ENCODE data around the gene ANK2. TPM values are rescaled to one million over a fixed set of nuclear protein-coding genes. Genes with fewer than 3 reads are reported as not detected.
"Not testable (repeated sequence)": the region's sequence is repeated elsewhere in the genome, so short reads cannot be mapped to it uniquely, and the experiment has no call there.

ANK2 gene
- total RNA-seq, 1 donor from 2014 or later = 1,513 TPM

DNA sequence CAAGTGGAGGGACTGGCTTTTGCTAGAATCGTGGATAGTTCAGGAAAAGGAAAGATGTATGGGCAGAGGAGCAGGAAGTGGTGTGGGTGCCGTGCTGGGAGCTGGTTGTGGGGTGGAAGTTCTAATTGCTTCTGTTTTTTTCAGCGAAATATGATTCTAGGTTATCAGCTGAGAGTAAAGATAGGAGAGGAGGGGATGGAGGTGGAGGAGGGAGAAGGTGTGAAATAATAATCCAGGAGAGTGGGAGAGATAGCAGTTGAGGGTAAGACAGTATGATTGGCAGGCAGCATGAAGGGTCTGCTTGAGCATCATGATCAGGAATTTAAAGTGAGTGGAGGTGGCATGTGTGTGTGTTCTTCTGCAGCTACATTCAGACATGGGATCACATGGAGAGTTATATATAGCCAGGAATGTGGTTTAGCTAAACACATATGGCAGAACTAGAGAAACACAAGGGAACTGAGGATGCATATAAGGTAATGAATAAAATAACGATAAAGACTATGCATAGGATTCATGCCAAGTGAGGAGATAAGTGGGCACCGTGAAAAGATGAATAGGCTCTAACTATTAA, 133.7 kb downstream of the ANK2 start:
- peaks cover 20% of the 10 kb centered on the region for H3K4me1 Mint-ChIP-seq (ENCODE audit: low read depth, unreplicated experiment)
- H3K4me3 Mint-ChIP-seq (ENCODE audit: unreplicated experiment) = no peak overlapping the region
- H3K27ac Mint-ChIP-seq (ENCODE audit: unreplicated experiment) = no peak overlapping the region
- no peaks in the 10 kb centered on the region for H3K36me3 Mint-ChIP-seq (ENCODE audit: unreplicated experiment)
- TF ChIP-seq, protein P1, sequence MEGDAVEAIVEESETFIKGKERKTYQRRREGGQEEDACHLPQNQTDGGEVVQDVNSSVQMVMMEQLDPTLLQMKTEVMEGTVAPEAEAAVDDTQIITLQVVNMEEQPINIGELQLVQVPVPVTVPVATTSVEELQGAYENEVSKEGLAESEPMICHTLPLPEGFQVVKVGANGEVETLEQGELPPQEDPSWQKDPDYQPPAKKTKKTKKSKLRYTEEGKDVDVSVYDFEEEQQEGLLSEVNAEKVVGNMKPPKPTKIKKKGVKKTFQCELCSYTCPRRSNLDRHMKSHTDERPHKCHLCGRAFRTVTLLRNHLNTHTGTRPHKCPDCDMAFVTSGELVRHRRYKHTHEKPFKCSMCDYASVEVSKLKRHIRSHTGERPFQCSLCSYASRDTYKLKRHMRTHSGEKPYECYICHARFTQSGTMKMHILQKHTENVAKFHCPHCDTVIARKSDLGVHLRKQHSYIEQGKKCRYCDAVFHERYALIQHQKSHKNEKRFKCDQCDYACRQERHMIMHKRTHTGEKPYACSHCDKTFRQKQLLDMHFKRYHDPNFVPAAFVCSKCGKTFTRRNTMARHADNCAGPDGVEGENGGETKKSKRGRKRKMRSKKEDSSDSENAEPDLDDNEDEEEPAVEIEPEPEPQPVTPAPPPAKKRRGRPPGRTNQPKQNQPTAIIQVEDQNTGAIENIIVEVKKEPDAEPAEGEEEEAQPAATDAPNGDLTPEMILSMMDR (IDR thresholded peaks at IDR 0.05; ENCODE audit: partially characterized antibody, unreplicated experiment) = no peak
- no peak for DNase-seq
- peaks cover 8% of the 10 kb centered on the region for H3K9me3 Mint-ChIP-seq (ENCODE audit: unreplicated experiment)
- H3K27me3 Mint-ChIP-seq (ENCODE audit: unreplicated experiment) = peaks cover 4% of the 10 kb centered on the region

DNA sequence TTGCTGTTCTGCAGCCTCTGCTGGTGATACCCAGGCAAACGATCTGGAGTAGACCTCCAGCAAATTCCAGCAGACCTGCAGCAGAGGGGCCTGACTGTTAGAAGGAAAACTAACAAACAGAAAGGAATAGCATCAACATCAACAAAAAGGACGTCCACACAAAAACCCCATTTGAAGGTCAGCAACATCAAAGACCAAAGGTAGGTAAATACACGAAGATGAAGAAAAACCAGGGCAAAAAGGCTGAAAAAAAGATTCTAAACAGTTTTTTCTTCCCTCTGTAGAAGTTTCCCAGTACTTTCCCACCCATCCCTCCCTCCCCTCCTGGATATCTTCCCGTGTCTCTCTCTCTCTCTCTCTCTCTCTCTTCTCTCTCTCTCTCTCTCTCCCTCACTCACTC, 136.8 kb downstream of the ANK2 start:
- peak overlapping the region; percentile 29 for H3K27ac Mint-ChIP-seq (ENCODE audit: unreplicated experiment)
- H3K9me3 Mint-ChIP-seq (ENCODE audit: unreplicated experiment); H3K27me3 Mint-ChIP-seq (ENCODE audit: unreplicated experiment); H3K4me3 Mint-ChIP-seq (ENCODE audit: unreplicated experiment); H3K36me3 Mint-ChIP-seq (ENCODE audit: unreplicated experiment); DNase-seq: not testable (repeated sequence)
- peaks cover 22% of the 10 kb centered on the region for H3K4me1 Mint-ChIP-seq (ENCODE audit: low read depth, unreplicated experiment)

DNA sequence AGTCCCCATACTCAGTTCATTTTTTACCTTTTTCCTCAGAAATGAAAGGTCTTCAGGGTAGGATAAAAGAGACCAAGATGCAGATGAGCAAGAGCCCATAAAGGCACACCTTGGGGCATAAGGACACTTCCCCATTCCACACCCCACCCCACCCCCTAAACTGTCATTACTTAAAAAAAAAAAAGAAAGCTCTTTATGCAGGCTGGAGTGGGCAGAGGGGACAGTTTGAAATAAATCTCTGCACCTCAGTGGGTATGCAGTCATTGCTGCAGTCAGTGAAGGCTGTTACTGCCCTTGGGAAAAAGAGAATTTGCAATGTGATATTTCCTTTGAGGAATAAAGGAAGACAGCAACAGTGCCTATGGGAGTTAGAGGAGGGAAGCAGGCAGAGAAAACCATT, 137.5 kb downstream of the ANK2 start:
- H3K27me3 Mint-ChIP-seq (ENCODE audit: unreplicated experiment) = peaks cover 5% of the 10 kb centered on the region
- no peaks in the 10 kb centered on the region for H3K36me3 Mint-ChIP-seq (ENCODE audit: unreplicated experiment)
- no peak for DNase-seq
- H3K4me3 Mint-ChIP-seq (ENCODE audit: unreplicated experiment) = peak overlapping the region; percentile 50
- H3K27ac Mint-ChIP-seq (ENCODE audit: unreplicated experiment) = peak overlapping the region; percentile 60
- H3K9me3 Mint-ChIP-seq (ENCODE audit: unreplicated experiment) = peaks cover 8% of the 10 kb centered on the region
- TF ChIP-seq, protein P1 (IDR thresholded peaks at IDR 0.05; ENCODE audit: partially characterized antibody, unreplicated experiment) = no peak
- H3K4me1 Mint-ChIP-seq (ENCODE audit: low read depth, unreplicated experiment) = peaks cover 22% of the 10 kb centered on the region

DNA sequence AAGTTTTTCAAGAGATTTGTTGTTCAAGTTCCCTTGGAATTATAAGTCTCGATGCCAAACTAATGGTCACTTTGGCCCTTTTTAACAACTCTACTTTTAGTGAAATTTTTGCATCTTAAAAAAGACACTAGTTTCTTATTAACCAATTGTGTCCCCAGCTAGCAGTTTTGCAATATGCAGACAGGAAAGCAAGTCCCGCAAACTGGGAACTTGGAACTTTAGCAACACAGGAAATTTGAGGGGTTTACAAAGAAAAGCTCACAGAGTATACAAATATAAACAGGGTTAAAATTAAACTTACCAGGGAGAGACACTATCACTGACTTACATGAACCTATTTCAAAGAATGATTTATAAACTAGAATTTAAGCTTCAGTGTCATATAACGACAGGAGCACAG, 137.9 kb downstream of the ANK2 start:
- no peak overlapping the region for H3K4me3 Mint-ChIP-seq (ENCODE audit: unreplicated experiment)
- H3K27ac Mint-ChIP-seq (ENCODE audit: unreplicated experiment) = no peak overlapping the region
- TF ChIP-seq, protein P1 (IDR thresholded peaks at IDR 0.05; ENCODE audit: partially characterized antibody, unreplicated experiment) = no peak
- peaks cover 5% of the 10 kb centered on the region for H3K27me3 Mint-ChIP-seq (ENCODE audit: unreplicated experiment)
- peaks cover 8% of the 10 kb centered on the region for H3K9me3 Mint-ChIP-seq (ENCODE audit: unreplicated experiment)
- no peak for DNase-seq
- no peaks in the 10 kb centered on the region for H3K36me3 Mint-ChIP-seq (ENCODE audit: unreplicated experiment)
- H3K4me1 Mint-ChIP-seq (ENCODE audit: low read depth, unreplicated experiment) = peaks cover 22% of the 10 kb centered on the region

DNA sequence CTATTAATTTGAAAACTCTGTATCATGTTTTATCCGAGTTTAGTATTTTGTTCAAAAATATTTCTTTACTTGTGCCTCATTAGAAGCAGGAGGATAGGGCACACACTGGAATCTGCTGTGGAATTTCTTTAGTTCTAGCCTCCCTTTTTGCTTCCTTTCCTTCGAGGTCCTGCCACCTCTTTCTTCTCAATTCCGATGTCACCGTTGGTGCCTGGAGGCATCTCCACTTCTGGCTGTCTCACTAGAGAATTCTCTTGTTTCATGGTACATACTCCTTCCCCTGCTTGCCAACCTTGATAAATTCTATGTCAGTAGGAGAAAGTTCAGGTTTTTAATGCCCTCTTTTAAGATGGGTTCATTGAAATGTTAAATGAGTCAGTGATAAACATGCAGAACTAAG, 140.1 kb downstream of the ANK2 start:
- TF ChIP-seq, protein P1 (IDR thresholded peaks at IDR 0.05; ENCODE audit: partially characterized antibody, unreplicated experiment) = no peak
- H3K4me1 Mint-ChIP-seq (ENCODE audit: low read depth, unreplicated experiment) = peaks cover 24% of the 10 kb centered on the region
- no peak overlapping the region for H3K4me3 Mint-ChIP-seq (ENCODE audit: unreplicated experiment)
- H3K9me3 Mint-ChIP-seq (ENCODE audit: unreplicated experiment) = peaks cover 11% of the 10 kb centered on the region
- no peaks in the 10 kb centered on the region for H3K36me3 Mint-ChIP-seq (ENCODE audit: unreplicated experiment)
- DNase-seq = no peak
- peaks cover 5% of the 10 kb centered on the region for H3K27me3 Mint-ChIP-seq (ENCODE audit: unreplicated experiment)
- H3K27ac Mint-ChIP-seq (ENCODE audit: unreplicated experiment) = peak overlapping the region; percentile 59

Measured in glutamatergic neuron (in vitro differentiated cells).